SH-SY5Y (cell line): ENCODE measurements around the gene TMPRSS3.

Experiments used
- GATA2 ChIP-seq: IDR thresholded peaks from 2 replicates; pipeline ENCODE4 v1.6.1; 2011; ENCODE audit warnings: mild to moderate bottlenecking, low read depth, low read length
- GATA3 ChIP-seq: IDR thresholded peaks from 2 replicates; pipeline ENCODE4 v1.6.1; 2011; ENCODE audit warnings: low read depth, mild to moderate bottlenecking, low read length, moderate library complexity

The TMPRSS3 gene

GRCh38 chr21:42343101-42343500, 52.8 kb downstream of the TMPRSS3 start:
- no peak for TF ChIP-seq GATA2
- TF ChIP-seq GATA3, result no peak

DNA sequence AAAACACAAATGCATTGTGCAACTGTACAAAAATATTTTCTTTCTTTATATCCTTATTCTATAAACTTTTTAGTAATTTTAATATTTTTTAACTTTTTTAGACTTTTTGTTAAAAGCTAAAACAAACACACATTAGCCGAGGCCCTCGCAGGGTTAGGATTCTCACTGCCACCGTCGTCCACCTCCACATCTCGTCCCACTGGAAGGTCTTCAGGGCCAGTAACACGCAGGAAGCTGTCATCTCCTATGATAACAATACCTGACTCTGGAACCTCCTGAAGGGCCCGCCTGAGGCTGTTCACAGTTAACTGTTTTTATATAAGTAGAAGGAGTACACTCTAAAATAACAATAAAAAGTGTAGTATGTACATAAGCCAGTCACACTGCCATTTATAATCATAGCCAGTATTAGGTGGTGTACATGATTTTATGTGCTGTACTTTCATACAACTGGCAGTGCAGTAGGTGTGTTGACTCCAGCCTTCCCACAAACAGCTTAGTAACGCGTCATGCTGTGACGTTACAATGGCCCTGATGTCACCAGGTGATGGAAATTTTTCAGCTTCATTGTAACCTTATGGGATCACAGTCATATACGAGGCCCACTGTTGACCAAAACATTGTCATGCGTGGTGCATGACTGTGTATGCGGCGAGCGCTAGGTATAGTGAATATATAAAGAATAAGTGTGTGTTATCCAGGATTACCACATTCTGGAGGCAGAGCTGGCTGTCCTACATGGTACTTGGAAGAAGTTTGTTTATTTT, 53.9 kb downstream of the TMPRSS3 start:
- TF ChIP-seq GATA2 (no peak), GATA3 (no peak)

- TF ChIP-seq GATA2, result no peak
These were observed 55.4 kb downstream of the TMPRSS3 start for GRCh38 chr21:42340187-42341050.

GRCh38 chr21:42338729-42339715, 56.8 kb downstream of the TMPRSS3 start:
- TF ChIP-seq GATA2 (no peak), GATA3 (no peak)

GRCh38 chr21:42337830-42338728, 57.8 kb downstream of the TMPRSS3 start:
- no peak for TF ChIP-seq GATA2
- no peak for TF ChIP-seq GATA3

GRCh38 chr21:42337276-42337675, 58.6 kb downstream of the TMPRSS3 start:
- no peak for TF ChIP-seq GATA2
- no peak for TF ChIP-seq GATA3

GRCh38 chr21:42336054-42336453, 59.8 kb downstream of the TMPRSS3 start:
- no peak for TF ChIP-seq GATA2
- TF ChIP-seq GATA3, result no peak

GRCh38 chr21:42332557-42333317, 63.1 kb downstream of the TMPRSS3 start:
- no peak for TF ChIP-seq GATA2
- no peak for TF ChIP-seq GATA3

- TF ChIP-seq GATA3 (no peak), GATA2 (no peak)
These were observed 64.2 kb downstream of the TMPRSS3 start for GRCh38 chr21:42331660-42332059.

DNA sequence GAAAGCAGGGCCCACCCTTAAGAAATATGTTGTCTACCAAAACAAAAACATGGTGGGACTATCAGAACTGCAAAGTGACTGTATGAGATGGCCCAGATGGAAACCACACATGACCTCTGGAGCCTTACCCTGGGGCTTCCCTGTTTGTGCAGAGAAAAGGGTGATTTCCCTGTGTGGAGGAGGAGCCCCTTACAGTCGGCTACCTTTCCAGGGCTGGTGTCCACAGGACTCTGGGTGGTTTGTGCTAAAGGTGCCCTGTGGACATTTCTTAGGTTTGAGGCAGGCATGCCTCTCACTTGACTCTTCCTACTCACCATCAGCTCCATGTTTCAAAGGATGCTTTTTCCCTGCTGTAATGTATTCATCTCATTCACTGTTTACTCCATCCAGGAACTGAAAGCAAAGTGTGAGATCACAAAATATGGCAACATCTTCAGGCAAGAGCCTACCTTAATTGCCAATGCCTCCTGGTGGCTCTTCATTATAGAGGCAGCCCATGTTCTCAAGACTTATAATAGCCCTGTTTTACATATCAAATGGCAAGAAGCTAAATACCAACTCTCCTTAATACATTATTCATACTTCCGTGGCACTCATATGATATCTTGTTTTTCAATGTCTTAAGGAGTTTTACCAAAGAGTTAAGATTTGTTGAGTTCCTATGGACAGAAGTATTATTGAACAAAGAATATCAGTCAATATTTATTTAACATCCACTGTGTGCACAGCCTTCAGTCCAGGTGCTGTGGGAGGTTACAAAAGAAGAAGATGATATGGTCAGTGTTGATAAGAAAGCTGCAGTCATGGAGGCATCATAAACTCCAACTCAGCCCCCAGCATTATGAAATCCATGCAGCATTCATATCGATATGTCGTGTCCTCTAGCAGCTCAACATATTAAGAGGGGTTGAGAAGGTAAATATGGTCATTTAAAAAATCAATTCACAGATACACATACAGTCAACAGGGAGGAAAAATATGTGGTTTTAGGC, 65.2 kb downstream of the TMPRSS3 start:
- TF ChIP-seq GATA3 (no peak), GATA2 (no peak)

- TF ChIP-seq GATA2 (no peak), GATA3 (no peak)
These were observed 71.0 kb downstream of the TMPRSS3 start for GRCh38 chr21:42324896-42325295.
